GM19455 (cell line): ENCODE results near the gene FCHSD2.
A peak's percentile ranks its signal among the peaks of the same experiment; 100 is the strongest.

Experiments
- ATAC-seq: cut with Tn5 transposase; IDR thresholded peaks from one replicate; pipeline ENCODE4 v1.9.1; 2021; ENCODE audit not compliant: unreplicated experiment

The FCHSD2 gene

DNA sequence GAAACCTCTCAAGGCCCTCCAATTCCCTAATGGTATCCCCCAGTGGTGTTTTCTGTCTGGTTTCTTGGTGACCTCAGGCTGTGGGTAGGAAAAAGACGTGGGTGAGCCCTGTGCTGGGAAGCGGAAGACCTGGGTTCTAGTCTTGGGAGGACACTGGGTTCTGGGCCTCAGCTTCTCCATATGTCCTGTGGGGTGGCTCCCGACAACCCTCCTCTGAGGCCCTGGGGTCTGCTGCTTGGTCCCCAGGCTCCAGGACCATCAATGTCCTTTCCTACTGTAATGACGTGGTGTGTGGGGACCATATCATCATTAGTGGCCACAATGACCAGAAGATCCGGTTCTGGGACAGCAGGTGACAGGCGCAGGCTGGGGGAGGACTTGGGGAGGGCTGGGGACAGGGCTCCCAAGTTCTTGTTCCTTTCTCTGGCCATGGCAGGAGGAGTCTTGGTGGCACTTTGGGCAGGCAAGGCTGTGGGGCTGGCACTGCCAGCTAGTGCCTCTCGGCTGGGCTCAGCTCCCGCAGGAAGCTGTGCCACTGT is 315.1 kb downstream of the FCHSD2 start:
- no peak for ATAC-seq

DNA sequence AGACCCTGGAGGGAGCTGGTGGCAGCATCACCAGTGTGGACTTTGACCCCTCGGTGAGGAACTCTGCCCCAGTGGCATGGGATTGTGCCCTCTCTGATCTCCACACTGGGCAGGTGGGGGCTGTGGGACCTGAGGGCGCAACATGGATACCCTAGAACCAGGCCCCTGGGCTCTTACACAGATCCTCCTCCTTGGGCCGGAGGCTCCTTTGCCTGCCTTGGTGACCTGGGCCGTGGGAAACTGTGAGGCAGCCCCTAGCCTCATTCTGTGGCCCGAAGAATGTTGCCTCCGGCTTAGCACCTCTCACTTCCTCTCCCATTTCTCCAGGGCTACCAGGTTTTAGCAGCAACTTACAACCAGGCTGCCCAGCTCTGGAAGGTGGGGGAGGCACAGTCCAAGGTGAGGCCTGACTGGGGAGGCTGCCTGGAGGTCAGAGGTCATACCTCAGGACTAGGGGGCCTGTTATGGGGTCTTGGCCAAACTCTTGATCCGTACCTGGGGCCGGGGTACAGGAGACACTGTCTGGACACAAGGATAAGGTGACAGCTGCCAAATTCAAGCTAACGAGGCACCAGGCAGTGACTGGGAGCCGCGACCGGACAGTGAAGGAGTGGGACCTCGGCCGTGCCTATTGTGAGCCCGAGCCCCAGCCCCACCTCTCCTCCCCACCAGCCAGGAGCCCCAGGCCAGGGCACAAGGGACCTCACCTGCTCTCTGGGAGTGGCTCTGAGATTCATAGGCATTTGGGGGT is 315.8 kb downstream of the FCHSD2 start:
- no peak for ATAC-seq

DNA sequence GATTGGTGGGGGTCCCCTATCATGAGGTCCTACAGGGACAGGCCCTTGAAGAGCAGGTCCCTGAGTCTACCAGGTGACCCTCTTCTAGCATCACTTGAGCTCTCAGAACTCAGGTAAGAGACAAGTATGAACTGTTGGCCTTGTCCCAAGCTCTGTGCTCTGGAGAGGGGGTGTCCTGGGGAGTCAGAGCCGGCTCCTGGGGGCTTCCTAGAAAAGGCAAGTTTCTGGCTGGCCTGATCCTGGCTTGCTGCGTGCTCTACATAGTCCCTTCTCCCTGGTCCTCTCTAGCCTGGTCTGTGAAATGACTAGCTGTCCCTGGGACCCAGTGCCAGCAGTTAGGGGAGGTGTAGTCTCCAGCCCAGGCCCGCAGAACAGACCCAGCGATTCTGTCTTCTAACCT is 316.5 kb downstream of the FCHSD2 start:
- no peak for ATAC-seq

DNA sequence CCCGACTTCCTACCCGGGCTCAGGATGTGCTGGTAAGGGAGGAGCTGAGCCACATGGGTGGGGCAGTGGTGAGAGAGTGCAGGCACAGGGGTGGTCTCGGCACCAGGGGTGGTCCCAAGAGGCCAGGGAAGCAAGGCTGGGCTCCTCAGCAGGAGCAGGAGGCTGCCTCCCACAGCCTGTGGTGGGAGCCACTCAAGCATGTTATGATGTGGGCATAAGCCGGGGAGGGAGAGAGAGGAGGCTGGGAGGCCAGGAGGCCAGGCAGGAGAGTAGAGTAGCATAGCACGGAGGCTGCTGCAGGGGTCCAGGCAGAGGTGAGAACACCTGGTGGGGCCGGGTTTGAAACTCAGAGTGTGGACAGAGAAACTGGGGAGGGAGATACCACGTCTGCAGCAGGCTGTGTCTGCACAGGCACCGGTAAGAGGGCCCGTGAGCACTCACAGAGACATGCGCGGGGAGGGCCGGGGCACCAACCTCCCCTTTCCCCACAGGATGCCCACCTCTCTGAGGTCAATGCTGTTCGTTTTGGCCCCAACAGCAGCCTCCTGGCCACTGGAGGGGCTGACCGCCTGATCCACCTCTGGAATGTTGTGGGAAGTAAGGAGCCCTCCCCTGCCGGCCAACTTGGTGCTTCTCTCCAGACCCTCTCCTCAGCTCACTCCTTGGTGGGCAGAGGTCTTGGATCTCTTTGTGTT is 317.2 kb downstream of the FCHSD2 start:
- ATAC-seq: no peak

DNA sequence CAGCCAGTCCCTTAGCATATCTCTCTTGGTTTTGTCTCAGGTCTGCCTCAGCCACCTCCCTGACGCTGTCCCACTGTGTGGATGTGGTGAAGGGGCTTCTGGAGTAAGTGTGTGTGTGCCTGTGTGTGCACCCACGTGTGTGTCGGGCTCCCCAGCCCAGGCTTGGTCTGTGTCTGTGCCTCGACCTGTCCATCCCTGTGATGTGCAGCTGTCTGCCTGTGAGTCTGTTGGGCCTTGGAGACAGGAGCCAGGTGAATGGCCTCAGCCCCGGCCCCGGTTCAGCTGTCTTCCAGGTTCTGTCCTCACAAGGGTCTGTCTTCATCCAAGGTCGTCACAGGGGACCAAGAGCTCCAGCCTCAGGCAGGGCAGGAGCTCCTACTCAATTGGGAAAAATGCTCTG is 318.1 kb downstream of the FCHSD2 start:
- no peak for ATAC-seq

DNA sequence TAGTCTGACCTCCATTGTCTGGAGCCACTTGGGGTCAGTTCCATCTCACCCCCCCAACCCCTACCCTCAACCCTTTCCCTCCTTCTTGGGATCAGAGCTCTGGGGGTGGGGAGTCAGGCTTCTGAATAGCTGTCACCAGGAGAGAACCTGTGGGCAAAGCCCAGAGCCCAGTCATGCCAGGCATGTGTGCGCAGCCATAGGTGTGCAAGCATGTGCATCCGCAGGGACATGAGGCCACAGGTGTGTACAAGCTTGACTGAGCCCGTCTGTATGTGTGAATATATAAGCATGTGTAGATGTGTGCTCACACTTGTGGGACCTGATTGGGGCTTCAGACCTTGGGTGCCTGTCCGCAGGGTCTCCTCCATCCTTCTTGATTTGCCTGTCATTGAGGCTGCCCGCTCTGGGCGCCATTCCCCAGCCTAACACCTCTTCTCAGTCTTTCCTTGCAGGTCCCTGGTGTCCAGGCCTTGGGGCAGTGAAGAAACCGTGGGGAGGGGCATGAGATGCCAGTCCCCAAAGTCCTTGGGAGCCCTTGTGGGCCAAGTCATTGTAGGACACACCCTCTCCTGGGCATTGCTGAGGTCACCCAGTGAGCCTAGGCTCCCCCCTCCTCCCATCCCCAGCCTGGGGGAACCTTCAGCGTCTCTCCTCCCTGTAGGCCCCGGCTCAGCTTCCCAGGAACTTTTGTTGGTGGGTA is 318.9 kb downstream of the FCHSD2 start:
- ATAC-seq: no peak

DNA sequence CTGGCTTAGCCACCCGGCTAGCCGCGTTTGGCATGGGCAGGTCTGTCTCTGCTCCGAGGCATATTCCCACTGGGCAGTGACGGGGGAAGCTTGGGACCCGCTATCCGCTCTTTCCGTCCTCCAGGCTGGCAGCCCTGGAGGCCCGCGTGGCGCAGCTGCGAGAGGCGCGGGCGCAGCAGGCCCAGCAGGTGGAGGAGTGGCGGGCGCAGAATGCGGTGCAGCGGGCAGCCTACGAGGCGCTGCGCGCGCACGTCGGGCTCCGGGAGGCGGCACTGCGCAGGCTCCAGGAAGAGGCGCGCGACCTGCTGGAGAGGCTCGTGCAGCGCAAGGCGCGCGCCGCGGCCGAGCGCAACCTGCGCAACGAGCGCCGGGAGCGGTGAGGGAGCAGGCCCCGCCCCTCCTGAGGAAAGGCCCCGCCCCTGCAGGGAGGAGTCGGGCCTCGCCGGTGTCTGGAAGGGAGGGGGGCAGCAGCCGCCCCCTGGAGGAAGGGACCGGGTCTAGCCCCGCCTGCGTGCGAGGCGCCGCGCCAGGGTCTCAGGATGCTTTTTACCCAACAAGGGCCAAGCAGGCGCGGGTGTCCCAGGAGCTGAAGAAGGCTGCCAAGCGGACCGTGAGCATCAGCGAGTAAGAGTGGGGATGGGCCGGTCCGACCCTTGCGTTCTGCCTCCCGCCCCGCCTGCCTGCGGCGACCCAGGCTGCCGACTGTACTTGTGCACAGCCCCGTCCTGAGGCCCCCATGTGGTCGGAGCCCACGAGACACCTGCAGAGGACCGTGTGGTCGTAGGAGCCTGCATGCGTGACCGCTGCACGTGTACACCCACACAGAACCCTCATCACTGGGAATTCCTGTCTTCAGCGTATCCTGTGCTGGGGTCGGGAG is 320.0 kb downstream of the FCHSD2 start:
- peak; percentile 46 for ATAC-seq

DNA sequence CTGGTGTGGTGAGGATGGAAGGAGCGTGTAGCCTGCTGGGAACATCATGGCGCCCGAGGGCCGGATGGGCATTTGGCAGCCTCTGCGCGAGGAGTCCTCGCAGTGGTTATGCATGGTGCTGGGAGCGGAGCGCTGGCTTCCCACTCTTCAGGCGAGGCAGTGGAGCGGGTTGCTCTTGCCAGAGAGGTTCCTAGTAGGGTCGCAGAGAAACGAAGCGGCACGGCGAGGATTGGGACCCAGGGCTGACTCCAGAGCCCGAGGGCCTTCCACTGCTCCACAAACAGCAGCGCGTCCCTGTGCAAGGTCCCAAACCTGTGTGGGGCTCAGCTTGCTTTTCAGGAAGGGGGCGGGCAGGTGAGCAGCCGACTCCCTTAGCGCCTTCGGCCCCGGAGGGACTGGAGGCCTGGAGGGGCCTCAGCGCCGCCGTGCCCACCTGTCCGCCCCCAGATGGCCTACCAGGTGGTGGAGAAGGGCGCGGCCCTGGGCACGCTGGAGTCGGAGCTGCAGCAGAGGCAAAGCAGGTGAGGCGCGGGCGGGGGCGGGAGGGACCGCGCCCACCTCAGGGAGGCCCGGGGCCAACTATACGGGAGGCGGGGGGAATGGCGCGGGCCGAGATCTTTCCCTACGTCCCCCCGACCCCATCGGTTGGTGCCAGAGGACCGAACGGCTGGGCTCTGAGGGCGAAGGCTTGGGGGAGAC is 320.7 kb downstream of the FCHSD2 start:
- peak; percentile 7 for ATAC-seq

DNA sequence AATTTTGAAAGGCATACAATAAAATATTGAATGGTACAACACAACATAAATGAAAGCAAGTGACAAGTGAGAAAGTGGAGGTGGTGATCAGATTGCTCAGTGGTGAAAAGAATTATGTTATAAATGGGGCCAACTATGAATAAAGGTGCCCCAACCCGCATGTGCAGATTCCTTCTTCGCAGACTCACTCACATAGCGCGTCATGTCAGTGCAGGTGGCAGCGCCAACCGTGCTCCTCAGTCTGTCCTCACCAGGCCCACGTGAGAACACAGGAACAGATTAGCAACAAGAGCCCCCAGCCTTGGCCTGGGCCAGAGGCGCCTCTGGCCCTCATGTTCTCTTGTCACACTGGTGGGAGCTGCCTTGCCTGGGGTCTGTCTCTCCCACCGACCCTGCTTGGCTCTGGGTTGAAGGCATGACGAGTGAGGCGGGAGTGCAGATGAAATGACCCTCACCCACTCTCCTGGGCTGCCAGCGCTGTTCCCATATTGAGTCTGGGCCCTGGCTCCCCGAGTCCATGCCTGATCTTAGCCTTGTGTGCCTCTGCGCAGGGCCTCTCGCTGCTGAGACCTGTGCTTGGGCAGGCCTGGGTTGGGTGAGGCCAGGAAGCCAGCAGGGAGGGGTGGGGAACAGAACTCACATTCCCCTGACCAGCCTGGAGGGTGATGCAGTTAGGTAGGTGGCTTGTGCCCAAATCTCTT is 321.5 kb downstream of the FCHSD2 start:
- no peak for ATAC-seq

DNA sequence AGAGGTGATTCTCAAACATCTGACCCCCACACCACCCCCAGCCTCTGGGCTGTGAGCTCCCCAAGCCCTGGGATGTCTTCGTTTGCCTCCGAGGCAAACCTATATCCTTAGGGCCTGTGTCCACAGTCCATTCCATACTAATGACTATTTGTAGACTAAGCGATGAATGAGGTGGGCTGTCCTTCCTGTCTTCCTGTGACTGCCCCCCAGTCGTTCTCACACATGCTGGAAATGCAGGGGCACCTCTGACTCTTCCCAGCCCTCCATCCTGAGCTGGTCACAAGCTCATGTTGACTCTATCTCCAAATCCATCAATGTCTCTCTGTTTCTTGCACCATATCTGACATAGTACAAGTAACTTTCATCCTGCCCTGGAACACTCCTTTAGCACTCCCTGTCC is 323.1 kb downstream of the FCHSD2 start:
- ATAC-seq: no peak

DNA sequence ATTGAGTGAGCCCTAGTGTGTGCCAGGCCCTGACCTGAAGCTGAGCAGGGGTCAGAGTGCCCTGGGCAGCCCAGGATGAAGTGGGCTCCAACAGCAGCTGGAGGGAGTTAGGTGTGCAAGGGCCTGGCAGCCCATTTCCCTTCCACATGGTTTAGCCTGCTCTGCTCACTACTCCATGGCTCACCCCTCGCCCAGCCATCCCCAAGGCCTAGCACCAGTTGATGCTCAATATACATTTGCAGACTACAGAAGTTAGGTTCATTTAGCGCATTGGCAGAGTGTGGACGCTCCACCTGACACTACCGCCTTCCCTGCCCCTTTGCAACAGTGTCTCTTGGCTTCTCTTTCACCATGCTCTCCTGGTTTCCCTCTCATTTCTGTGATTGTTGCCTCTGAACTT is 324.2 kb downstream of the FCHSD2 start:
- ATAC-seq: no peak

DNA sequence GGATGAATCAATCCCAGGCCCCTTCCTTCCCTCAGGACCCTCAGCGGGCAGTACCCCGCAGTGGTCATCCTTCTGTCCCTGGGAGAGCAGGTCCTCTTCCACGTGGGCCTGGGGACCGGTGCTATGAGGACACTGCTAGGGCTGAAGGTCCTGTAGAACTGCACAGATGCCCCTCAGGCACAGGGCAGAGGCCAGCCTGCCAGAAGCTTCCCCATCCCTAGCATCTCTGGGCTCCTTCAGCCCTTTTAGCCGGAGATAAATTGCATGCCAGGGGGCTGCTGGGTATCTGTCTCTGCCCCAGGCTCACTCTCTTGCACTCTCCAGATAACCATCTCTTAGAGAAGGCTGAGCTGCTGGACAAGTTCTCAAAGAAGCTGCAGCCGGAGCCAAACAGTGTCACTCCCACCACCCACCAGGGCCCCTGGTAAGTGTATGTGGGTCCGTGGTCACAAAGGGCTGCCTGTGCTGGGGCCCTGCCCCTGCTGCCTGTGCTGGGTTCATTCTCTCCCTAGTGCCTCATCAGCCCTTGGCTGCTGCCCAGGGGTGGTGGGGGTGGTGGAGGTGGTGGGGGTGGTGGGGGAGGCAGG is 325.6 kb downstream of the FCHSD2 start:
- no peak for ATAC-seq

DNA sequence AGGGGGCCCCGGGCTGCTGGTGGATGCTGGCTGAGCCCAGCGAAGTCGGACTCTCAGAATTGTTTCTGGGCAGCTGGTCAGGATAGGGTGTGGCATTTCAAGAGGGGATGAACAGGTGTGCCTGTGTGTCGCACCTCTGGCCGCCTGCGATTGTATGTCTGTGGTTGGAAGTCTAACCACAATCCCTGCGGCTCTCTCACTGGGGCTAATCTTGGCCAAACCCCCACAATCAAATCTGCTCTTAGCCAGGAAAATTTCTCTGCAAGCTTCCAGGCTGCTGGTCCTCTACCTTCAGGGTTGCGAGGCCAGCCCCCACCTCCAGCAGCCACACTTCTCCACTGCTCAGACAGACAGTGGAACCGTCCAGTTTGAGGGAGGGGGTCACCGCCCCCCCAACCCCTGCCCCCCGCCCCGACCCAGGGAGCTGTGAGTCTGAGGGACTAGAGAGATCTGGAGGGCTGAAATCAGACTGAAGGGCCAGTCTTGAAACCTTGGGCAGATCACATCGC is 327.0 kb downstream of the FCHSD2 start:
- peak; percentile 10 for ATAC-seq

DNA sequence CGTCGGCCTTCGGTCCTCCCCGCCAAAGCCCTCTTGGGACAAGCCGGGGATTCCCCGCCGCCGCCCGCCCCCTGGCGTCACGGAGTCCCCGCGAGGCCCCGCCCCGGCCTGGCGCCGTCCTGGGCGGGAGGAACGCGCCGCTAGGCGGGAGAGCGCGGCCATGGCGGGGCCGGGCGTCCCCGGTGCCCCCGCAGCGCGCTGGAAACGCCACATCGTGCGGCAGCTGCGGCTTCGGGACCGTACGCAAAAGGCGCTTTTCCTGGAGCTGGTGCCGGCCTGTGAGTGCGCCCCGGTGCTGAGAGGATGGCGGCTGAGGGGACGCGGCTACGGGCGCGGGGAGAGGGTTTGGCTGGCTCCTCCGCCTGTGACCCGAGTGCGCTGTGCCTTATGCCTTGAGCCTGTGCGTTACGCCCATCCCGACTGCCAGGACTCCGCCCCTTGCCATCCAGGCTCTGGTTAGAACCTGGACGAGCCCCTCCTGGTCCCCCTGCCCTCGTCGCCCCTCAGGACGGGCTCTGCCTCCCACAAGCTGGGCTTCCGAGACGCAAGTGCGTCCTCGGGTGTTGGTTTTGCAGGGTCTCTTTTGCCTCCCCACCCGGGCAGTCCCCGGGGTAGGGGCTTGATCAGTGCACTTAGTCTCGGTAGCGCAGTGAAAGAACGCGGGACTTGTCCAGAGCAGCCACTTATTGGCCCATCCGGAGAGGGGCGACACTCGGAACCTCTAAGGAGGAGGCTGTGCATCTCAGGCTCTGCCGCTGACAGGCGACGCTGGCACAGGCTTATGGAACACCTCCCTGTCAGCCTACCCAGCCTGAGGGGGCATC is 327.6 kb downstream of the FCHSD2 start, which contains the start of gene ATG16L2:
ATG16L2 (plus strand) TSS at position 126 of the 824 bp plus-strand sequence; CDS start at position 161, 35 bp downstream.
- peak; percentile 60 for ATAC-seq

DNA sequence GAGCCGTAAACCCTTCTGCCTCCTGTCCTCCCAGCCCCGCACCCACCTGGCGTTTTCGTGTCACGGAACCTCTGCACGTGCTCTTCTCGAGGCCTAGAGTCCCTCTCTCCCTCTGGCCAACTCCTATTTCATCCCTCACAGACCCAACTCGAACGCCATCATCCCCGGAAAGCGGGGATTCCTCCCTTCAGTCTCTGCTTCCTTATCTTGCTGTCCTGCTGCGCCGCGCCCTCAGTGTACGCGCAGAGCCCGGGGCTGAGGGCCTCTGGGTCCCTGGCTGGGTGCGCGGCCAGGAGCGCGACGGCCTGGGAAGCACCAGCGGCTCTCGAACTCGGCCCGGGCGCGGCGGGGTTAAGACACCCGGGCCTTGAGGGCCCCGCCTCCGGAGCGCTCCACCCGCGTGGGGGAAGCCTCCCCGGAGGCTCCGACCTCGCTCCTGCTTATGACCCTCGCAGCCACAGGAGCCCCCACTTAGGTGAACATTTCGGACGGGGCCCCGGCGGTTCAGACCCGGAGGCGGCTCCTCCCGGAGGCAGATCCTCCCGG is 328.3 kb downstream of the FCHSD2 start:
- peak; percentile 47 for ATAC-seq

DNA sequence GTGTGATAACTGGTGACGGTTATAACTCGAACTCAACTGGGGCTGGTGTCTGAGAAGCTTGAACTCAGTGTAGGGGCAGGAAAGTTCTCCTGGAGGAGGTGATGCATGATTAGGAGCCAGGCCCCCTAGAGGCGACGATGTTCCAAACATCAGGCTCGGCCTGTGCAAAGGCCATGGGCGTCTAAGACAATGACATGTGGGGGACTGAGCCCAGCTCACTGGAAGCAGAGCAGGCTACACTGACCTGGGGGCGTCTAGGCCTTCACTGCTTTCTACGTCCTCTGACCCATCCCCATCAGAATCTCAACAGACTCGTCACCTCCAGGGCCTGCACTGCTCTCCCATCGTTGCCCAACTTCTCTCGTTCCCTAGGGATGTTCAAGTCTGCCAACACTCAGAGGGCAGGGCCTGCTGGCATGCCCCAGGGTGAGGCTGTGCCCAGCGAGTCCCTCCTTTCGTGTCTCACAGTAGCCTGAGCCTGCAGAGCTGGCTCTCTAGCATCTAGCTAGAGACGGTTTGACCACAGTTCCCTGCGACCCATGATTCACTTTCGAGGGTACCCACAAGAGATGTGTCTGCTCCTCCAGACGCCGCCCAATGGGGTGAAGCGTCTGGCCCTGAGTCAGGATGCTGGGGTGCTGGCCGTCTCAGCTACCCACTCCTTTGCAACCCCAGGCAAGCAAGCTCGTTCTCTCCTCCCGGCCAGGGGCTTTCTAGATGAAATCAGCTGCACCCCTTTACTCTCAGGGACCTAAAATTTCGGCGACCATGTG is 329.0 kb downstream of the FCHSD2 start:
- peak; percentile 35 for ATAC-seq

DNA sequence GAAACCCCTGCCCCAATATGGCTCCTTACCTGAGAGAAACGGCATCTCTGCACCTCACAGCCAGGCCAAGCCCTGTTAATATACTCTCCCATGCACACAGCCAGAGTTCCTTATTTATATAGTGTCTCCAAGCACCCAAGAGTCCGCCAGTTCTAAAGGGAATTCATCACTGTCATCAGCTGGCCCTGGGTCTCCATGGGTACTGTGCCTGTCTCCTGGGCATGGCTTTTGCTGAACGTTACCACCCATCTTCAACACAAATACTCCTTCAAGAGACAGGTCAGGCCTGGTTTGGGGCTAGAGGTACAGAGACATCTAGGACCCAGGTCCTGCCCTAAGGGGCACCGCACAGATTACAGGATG is 329.5 kb downstream of the FCHSD2 start:
- ATAC-seq: peak; percentile 13
